GM20431 (cell line): ENCODE results near the gene MTA1.

Source experiments
- in situ Hi-C: fragments of 300-500 bp; cut with MseI, MboI; formaldehyde crosslinking; loops from one replicate; pipeline ENCODE4 v1.15.0; 2020; ENCODE audit warnings: low sequenced_read_pairs; ENCODE audit not compliant: unreplicated experiment

MTA1 gene

DNA sequence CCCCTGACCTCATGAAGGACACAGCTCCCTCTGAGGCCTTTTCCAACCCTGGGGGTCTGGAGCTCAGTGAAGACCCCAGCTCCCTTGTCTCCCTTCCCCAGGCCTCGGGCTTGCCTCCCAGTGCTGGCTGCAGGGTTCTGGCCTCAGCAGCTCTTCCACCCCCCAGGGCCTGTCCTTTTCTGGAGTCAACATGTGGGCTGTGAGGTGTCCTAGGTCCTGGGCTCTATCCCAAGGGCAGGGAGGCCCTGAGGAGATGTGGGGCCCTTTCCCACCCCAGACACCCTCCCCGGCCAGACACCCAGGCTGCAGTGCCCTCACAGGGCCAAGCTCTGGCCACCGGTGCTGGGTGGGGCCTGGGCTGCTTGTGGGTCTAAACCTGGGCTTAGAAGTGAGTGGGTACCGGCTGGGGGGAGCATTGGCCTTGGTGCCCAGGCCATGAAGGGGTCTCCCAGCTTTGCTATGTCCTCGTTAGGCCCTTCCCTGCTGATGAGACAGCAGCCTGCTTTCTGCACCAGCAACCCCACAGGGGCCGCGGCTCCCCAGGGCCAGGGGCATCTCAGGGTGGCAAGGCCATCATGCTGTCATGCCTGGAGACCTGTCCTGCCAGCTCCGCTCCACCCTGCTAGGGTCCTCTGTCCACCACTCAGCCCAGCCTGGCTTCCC is 52.3 kb downstream of the MTA1 start:
- in situ Hi-C loops, result no loop called here

DNA sequence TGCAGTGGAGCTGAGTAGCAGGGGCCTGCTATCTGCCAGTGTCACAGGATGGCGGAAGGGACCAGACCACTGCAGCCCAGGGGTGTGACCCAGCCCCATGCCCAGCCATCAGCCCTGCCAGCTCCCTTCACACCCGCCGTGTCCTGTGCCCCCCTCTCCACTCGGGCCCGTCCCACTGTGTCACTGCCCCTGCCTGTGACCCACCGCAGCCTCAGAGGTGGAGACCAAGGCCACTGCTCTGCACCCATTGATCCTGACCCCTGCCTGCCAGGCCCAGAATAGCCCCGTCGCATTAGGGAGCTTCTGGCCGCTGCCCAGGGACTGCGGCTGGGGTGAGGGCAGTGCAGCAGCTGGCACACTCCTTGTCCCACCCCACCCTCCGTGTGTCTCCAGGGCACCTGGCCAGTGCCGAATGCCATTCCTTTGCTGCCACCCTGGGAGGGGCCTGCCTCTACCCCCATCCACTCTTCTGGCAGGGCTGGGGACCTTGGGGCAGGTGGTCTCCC is 52.9 kb downstream of the MTA1 start:
- in situ Hi-C loops, result no loop called here

DNA sequence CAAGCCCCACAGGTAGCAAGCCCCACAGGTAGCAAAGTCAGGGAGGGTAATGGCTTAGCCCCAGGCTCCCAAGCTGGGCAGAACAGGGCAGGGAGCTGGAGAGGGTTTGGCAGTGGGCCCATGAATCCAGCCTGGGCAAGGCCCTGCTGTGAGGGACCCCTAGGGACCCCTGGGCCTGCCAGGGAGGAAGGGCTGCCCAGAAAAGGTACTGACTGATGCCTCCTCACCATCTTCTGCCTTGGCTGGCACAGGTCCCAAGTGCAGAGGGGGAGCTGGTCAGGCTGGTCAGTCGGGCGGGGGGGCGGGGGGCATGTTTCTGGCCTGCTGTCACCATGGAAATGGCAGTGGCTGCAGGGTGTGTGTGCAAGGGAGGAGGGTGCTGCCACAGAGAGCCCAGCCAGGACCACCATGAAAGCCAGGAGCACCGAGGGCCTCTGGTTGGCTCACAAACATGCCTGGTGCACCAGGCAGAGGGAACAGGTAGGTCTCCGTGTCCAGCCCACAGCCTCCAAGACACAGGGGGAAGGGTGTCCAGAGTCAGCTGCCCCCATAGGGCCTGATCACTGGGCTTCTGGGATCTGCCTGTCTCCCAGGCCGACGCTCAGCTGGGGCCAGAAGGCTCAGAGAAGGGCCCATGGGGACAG is 53.5 kb downstream of the MTA1 start:
- in situ Hi-C loops, result no loop called here

DNA sequence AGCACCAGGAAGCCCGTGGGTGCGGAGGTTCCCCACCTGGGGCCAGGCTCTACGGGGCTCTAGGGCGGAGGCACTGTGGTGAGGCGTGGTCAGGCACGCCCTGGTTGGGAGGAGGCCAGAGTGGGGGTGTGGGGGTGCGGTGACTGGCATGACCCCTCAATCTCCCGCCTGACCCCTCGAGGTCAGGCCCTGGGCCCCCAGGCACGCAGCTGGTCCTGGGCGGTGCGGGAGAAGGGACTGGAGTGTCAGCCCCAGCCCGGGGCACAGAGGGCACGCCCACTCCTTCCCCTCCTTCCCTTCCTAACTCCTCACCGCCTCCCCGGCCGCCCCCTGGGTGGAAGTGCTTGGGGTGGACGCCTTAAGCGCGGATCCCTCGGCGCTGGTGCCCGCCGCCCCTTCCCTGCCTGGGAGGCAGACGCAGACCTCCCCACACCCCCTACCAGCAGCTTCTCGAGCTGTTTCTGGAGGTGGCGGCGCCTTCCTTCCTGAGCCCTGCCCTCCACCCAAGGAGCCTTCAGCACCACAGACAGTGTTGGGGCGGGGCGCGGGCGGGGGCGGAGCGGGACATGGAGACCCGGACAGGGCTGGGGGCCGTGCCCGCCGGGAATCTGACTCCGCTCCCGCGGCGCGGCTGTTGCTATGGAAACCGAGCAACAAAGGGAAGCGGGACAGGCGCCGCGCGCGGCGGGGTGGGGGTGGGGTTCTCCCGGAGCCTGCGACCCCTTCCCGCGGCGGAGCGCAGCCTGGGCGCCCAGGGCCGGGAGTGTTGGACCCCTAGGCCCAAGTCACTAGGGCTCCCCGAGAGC is 54.3 kb downstream of the MTA1 start:
- in situ Hi-C loops, result no loop called here

DNA sequence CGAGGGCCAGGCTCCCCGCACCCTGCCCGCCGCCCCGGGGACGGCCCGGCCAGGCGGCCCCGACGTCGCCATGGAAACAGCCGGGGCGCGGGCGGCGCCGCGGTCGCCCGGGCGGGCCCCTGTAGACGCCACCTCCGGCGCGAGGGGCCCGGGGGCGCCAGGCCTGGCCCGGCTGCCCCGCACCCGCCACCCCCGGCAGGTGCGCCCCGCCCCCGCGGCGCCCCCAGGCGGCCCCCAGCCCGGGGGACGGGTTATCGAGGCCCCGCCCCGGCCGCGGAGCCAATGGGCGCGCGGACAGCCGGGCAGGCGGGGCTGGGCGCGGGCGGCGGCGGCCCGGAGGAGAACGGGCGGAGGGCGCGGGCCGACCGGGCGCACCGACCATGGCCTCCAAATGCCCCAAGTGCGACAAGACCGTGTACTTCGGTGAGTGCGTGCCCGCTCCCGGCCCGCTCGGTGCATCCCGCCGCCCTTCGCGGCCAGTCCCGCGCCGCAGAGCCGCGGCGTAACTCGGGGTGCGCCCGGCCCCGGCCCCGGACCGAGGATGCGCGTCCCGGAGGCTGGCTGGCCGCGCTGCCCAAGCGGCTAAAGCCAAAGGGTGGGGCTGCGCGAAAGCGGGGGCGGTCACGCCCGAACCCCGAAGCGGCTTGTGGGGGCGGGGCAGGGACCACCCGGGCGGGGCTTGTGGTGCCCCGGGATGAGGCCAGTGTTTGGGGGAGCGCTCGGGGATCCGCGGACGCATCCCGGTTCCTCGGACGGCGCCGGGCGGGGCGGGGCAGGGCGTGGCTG is 55.0 kb downstream of the MTA1 start, which contains the start of gene CRIP2:
Gene CRIP2, plus strand, starts transcription at position 339 of the 786 bp plus-strand sequence. Its CDS starts 42 bp downstream, at position 381.
- in situ Hi-C loops, result no loop called here

DNA sequence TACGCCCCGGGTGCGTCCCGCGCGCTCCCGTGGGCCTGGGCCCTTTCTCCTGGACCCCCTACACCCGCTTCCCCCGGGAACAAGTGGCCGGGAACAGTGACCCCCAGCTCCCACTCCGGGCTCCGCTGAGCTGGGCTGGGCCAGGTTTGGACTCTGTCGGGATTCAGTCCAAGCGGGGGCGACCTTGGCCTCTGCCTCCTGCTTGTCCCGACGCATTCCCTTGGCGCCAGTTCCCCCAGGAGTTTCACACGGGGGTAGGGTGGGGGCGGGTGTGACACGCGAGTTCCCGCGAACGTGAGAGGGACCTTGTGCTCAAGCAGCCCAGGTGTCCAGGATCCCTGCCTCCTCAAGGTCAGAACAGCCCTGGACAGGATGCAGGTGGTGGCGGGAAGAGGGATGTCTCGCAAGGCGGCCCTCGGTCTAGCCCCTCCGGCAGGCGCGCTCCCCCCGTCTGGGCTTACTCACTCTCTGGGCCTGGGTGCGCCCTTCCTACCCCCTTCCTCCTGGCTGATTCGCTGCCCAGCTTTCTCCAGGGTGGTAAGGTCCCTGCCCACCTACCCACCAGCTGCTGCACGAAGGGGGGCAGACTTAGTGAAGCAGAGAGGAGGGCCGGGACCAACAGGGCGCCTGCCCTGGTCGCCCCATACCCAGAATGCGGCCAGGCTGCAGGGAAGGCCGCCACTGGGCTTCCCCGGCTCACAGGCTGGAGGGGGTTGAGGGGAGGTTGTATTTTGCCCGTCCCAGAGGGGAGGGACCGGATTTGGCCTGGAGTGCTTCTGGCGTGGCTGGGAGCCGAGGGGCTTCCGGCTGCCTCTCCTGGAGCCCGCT is 55.9 kb downstream of the MTA1 start:
- in situ Hi-C loops, result no loop called here

DNA sequence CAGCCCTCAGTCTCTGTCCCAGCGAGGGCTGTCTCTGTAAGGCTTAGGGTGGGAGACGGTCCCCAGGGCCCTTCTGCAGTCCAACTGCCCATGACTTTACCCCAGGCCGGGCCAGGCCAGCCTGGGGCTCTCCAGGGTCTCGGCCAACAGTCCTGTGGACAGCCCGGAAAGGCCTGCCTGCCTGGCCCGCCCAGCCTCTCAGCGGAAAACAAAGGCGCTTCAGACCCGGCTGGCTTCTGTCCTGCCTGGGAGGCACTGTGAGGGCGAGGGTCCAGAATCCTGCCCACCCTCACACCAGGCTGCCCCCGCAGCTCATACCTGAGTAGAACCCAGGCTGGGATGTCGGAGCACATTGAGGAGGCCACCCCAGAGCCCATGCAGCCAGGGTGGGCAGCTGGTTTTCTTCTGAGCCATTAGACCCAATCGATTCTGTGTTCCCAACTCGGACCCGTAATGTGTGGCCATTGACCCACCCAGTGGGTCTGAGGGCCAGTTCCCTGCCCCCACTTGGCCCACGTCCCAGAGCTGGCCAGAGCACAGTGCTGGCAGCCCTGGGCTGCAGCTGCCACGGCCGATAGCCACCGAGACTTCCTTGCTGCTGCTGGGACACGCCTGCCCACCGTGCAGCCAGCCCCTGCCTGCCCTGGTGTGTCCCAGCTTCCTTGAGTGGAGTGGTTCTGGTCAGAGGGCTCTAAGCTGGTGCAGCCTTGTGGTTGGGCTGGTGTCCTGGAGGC is 56.6 kb downstream of the MTA1 start:
- in situ Hi-C loops, result no loop called here

DNA sequence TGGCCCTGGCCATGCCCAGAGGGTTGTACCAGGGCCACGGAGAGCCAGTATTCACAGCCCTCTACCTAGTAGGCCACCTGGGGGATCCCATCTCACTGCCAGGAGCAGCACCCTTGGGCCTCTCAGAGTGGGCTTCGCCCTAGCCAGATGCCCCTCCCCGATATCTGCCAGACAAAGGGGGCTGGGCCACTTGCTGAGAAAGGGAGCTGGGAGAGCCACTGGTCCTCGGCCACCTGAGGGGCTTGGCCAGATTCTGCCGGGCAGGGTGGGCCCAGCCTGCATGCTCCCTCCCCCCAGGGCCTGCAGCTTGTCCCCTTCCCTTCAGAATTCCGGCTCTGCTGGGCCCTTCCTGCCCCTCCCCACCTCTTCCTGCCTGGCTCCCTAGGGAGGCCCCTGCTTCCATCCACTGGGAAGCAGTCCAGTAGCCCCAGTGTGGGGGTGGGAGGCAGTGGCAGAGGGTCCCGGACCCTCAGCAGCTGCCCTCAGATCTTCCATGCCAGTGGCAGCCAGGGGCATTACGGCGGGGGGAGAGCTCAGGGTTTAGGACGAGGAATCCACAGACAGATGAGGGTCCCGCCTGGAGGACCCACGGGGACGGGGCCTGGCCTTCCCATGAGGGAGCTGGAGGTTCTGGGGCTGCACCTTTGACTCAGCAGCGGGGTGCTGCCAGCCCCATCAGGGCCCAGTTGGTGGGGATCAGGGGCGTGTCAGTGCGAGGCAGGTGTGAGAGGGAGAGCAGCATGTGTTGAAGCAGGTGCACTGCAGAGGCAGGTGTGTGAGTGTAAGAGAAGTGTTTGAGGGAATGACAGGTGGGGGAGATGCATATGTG is 57.4 kb downstream of the MTA1 start:
- in situ Hi-C loops, result no loop called here

DNA sequence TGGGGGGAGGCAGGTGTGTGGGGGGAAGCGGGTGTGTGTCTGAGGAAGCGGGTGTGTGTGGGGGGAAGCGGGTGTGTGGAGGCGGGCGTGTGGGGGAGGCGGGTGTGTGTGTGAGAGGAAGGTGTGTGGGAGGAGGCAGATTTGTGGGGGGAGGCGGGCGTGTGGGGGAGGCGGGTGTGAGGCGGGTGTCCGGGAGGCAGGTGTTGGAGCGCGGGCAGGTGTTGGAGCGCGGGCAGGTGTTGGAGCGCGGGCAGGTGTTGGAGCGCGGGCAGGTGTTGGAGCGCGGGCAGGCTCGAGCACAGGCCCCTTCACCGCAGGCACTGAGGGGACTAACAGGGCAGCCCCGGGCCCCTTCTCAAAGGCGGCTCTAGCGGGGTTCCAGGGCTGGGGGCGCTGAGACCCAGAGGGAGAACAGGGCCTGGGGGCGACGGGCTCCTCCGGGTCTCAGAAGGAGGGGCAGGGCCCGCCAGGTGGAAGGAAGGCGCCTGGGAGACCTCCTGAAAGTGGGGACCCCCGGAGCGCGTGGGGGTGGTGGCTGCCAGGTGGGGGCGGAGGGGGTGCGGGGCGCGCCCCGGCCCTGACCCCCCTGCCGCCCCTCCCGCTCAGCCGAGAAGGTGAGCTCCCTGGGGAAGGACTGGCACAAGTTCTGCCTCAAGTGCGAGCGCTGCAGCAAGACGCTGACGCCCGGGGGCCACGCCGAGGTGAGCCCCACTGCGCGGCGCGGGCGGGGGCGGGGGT is 58.2 kb downstream of the MTA1 start:
- in situ Hi-C loops, result no loop called here

DNA sequence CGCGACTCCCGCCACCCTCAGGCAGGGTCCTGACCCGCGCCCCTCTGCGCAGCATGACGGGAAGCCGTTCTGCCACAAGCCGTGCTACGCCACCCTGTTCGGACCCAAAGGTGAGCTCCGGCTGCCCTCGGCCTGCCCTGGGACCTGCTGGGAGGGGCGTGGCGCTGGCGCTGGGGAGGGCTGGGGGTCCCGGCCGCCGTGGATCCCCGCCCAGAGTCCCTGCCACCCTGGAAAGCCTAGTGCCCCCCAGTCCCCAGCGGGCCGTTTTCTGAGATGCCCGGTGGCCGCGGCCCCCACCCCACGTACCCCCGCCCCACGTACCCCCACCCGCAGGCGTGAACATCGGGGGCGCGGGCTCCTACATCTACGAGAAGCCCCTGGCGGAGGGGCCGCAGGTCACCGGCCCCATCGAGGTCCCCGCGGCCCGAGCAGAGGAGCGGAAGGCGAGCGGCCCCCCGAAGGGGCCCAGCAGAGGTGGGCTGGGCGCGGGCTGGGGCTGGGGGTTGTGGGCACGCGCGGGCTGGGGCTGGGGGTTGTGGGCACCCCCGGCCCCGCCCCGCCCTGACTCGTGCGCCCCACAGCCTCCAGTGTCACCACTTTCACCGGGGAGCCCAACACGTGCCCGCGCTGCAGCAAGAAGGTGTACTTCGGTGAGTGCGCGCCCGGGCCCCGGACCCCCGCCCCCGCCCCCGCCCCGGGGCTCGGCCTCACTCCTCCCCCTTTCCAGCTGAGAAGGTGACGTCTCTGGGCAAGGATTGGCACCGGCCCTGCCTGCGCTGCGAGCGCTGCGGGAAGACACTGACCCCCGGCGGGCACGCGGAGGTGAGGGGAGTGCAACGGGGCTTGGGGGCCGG is 59.0 kb downstream of the MTA1 start:
- in situ Hi-C loops, result no loop called here

DNA sequence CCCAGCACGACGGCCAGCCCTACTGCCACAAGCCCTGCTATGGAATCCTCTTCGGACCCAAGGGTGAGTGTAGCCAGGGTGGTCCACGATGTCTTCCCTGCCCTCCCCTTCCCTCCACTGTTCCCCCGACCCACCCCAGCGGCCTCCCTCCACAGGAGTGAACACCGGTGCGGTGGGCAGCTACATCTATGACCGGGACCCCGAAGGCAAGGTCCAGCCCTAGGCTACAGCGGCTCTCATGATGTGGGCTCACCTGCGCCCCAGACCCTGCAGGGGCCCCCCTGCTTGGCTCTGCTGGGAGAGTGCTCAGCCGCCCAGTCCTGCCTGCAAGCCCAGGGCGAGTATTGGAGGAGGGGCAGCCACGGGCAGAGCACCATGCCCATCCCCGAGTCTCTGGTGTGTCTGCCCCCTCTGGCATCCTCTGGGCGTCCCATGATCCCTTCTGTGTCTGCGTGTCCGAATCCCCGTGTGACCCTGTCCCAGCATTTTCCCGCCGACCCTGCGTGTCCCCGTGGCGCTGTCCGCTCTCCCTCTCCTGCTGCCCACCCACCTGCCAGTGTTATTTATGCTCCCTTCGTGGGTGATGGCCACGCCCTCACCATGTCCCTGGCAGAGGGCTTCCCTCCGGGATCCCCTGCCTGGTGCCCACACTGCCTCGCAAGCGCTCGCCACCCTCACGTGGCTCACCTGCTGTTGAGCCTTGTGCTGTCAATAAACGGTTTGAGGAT is 60.0 kb downstream of the MTA1 start:
- in situ Hi-C loops, result no loop called here

DNA sequence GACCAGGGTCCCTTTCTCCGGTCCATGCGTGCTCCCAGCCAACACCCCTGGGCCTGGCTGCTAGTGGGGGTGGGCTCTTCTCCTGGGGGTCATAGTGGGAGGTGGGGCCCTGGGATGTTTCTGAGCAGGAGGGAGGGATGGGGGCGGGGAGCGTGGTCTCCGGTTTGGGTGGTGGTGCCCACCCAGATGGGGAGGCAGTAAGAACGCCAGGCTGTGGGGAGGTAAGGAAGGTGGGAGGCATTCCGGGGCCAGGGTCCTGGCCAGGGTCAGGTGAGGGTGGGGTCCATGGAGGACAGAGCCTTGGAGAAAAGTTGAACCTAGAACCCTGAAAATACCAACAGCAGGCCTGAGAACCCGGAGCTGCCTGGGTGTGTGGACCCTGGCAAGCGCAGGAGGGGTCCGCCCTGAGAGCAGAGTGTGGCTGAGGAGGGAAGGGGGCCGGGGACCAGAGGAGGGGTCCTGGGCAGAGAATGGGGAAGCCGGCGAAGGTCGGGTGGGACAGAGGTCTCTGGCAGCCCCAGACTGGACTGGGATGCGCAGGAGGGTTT is 60.6 kb downstream of the MTA1 start:
- in situ Hi-C loops, result no loop called here

DNA sequence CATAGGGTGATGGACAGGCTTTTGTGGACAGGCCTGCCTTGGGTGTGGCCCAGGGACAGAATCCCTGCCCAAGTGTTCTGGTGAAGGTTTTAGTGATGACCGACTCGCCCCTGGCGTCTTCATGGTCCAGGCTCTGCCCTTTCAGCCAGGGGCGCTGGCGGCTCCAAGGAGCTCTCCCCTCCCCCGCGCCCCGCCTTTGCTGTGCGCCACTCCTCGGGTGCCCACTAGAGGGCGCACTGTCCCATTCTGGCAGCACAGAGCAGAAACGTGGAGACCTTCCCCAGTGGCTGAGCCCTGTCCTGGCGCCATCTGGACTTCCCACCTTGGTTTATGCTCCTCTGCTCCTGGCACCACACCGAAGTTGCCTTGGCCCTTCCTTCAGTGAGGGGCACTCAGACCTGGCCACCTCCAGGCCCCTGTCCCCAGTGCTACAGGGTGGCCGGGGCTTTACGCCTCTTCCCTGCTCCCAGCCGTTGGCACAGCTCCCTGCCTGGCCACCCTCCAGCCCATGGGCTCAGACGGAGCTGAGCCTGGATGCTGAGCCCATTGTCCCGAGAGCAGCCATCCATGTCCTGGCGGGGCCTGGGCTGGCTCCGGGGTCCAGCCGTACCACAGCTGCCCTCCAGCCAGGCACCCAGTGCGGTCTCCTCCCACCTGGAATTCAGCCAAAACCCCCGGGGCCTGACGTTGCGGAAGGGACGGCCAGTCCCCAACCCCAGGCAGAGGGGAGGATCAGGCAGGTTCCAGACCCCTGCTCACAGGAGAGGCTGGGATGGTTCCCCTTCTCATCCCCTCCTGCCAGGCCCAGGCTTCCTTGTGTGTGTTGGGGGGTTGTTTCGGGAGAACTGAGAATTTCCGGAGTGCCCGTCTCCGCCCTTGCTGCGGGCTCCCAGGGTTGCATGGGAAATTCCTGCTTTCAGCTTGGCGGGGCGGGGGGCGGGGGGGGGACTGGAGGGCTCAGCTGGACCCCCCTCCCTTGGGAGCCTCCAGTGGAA is 61.5 kb downstream of the MTA1 start:
- in situ Hi-C loops, result no loop called here

DNA sequence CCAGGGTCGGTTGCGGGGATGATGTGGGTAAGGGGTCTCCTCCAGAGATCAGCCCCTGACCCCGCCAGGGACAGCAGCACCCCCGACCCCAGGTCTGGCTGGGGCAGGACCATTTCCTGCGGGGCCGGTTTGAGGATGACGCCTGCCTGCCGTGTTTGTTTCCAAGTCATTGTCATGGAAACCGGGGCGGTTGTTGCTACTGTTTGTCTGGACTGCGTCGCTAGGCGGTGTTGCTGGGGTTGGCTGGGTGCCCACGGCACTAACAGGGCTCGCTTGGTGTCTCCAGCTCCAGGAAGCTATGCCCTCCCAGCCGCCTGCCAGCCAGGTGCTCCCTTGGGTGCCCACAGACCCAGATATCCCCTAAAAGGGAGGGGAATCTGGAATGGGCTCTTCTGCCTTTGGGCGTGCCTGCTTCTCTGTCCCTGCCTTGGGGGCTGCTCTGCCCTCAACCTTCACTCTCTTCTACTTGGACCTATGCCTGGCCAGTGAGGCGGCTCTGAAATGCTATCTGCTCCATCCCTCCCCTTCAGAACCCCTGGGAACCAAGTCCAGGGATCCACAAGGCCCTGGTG is 62.3 kb downstream of the MTA1 start:
- in situ Hi-C loops, result no loop called here
